ENCODE data around the gene GP9. TPM values are rescaled to one million over a fixed set of nuclear protein-coding genes. Genes with fewer than 3 reads are reported as not detected.

Gene GP9
- total and polyA plus RNA-seq, 2 donors from 2014 or later = 0.49 TPM; not detected in 1

DNA sequence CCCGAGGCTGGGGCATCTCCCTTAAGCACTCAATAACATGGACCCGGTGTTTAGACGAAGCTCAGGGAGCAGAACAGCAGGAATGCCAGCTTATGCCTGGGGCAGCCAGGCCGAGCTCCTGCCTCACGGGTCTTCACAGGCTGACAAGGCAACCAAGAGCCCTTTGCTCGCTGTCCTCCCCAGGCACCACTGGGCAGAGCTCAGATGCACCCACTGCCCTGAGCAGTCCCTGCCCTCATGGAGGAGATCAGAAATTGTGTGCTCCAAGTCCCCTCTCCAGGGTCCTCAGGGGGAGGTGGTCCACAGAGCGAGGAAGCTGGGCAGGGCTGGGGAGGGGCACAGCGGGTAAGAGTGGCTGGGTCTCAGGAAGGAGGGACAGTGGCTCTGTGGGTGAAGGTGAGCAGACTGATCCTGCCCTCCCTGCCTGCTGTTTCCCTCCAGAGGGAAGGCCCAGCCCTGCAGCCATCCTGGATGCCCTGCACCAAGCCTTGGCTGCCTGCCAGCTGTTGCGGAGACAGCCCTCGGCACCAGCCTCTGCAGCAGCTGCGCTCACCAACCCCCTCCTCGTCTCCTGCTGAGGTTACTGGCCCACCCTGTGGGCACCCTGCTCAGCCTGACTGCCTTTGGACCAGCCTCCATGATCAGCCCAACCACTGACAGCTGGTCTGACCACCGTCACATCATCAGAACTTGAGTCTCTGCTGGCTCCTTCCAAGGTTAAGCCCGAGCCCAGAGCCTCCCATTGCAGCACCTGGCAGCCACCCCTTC lies 21.1 kb upstream of the GP9 start:
- no peak overlapping the region for H3K4me3 ChIP-seq (ENCODE audit: low read length in 3 of 3)
- no peak overlapping the region for H3K9ac ChIP-seq (ENCODE audit: low read length in 3 of 3)
- peak in 4 of 5 donors; percentile 38 to 72 (median 59) for DNase-seq
- no peaks in the 10 kb centered on the region for H3K36me3 ChIP-seq (ENCODE audit: control insufficient read depth in 2 of 3, insufficient read depth in 3 of 3, low read length in 3 of 3)
- H3K9me3 ChIP-seq (ENCODE audit: control insufficient read depth in 2 of 3, insufficient read depth in 1 of 3, low read length in 3 of 3) = no peaks in the 10 kb centered on the region
- TF ChIP-seq, protein P1, sequence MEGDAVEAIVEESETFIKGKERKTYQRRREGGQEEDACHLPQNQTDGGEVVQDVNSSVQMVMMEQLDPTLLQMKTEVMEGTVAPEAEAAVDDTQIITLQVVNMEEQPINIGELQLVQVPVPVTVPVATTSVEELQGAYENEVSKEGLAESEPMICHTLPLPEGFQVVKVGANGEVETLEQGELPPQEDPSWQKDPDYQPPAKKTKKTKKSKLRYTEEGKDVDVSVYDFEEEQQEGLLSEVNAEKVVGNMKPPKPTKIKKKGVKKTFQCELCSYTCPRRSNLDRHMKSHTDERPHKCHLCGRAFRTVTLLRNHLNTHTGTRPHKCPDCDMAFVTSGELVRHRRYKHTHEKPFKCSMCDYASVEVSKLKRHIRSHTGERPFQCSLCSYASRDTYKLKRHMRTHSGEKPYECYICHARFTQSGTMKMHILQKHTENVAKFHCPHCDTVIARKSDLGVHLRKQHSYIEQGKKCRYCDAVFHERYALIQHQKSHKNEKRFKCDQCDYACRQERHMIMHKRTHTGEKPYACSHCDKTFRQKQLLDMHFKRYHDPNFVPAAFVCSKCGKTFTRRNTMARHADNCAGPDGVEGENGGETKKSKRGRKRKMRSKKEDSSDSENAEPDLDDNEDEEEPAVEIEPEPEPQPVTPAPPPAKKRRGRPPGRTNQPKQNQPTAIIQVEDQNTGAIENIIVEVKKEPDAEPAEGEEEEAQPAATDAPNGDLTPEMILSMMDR (IDR thresholded peaks at IDR 0.05; ENCODE audit: borderline replicate concordance, extremely low read depth, insufficient read depth) = no peak
- FAIRE-seq = no peak
- H3K27ac ChIP-seq (ENCODE audit: low read depth in 2 of 2, low read length in 2 of 2) = no peak overlapping the region
- no peaks in the 10 kb centered on the region for H3K27me3 ChIP-seq (ENCODE audit: control insufficient read depth, insufficient read depth, low read length)
- H3K4me1 ChIP-seq (ENCODE audit: control insufficient read depth in 2 of 3, insufficient read depth in 2 of 3, low read depth in 1 of 3, low read length in 3 of 3) = no peaks in the 10 kb centered on the region
- intact Hi-C loops (cut with DNase I) = no loop called here

DNA sequence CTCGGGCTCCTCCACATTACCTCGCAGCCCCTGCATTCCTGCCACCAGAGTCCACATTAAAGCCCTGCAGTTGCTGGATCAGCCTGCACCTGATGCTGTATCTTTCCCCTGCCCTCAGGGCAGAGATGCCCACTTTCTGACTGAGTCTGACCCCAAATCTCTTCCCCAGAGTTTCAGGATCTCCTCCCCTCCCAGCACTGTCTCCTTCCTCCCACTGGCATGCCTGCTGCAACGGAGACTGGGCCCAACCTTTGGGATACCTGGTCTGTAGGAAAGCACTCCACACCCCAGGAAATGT lies 20.6 kb upstream of the GP9 start:
- DNase-seq (no peak), FAIRE-seq (no peak)
- no peak overlapping the region for H3K9ac ChIP-seq (ENCODE audit: low read length in 3 of 3)

DNA sequence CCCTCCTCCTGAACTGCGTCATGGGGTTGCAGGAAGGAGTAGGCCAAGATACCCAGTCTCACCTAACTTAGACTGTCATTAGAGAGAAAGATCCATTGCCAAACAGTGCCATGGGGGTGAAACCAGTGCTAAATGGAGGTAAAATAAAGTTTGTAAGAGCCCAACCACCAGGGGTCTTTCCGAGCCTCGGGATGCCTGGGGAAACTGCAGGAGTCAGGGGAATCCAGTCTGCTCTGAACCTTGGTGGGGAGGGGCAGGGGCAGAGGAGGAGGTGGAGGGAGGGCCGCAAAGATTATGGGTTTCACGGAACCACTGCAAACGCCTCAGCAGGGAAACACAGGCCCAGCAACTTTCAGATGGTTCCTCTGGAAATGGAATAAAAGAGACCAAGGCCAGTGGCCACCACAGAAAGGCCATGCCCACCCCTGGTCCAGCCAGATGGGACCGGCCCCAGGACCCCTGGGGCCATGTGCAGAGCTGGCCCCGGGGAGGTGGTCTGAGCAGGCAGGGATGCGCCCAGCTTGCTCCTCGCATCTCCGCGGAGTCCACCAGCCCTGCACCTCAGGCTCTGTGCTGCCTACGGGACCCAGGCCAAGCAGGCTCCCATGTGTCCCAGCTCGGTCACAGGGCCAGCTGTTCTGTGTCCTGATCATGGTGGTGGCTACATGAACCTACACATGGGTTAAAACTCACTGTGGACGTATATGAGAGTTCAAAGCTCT lies 19.8 kb upstream of the GP9 start:
- H3K27me3 ChIP-seq (ENCODE audit: control insufficient read depth, insufficient read depth, low read length) = no peaks in the 10 kb centered on the region
- no peaks in the 10 kb centered on the region for H3K4me1 ChIP-seq (ENCODE audit: control insufficient read depth in 2 of 3, insufficient read depth in 2 of 3, low read depth in 1 of 3, low read length in 3 of 3)
- DNase-seq (peak in 1 of 5 donors; percentile 29), FAIRE-seq (no peak)
- no peak overlapping the region for H3K4me3 ChIP-seq (ENCODE audit: low read length in 3 of 3)
- intact Hi-C loops (cut with DNase I) = no loop called here
- no peak overlapping the region for H3K27ac ChIP-seq (ENCODE audit: low read depth in 2 of 2, low read length in 2 of 2)
- H3K36me3 ChIP-seq (ENCODE audit: control insufficient read depth in 2 of 3, insufficient read depth in 3 of 3, low read length in 3 of 3) = no peaks in the 10 kb centered on the region
- no peaks in the 10 kb centered on the region for H3K9me3 ChIP-seq (ENCODE audit: control insufficient read depth in 2 of 3, insufficient read depth in 1 of 3, low read length in 3 of 3)
- H3K9ac ChIP-seq (ENCODE audit: low read length in 3 of 3) = no peak overlapping the region
- TF ChIP-seq, protein P1 (IDR thresholded peaks at IDR 0.05; ENCODE audit: borderline replicate concordance, extremely low read depth, insufficient read depth) = no peak

More for the DNA sequence above, 20.6 kb upstream of the GP9 start:
- intact Hi-C loops (cut with DNase I) = no loop called here
- H3K4me1 ChIP-seq (ENCODE audit: control insufficient read depth in 2 of 3, insufficient read depth in 2 of 3, low read depth in 1 of 3, low read length in 3 of 3) = no peaks in the 10 kb centered on the region
- no peaks in the 10 kb centered on the region for H3K36me3 ChIP-seq (ENCODE audit: control insufficient read depth in 2 of 3, insufficient read depth in 3 of 3, low read length in 3 of 3)
- no peak overlapping the region for H3K27ac ChIP-seq (ENCODE audit: low read depth in 2 of 2, low read length in 2 of 2)
- TF ChIP-seq, protein P1 (IDR thresholded peaks at IDR 0.05; ENCODE audit: borderline replicate concordance, extremely low read depth, insufficient read depth) = no peak
- no peaks in the 10 kb centered on the region for H3K27me3 ChIP-seq (ENCODE audit: control insufficient read depth, insufficient read depth, low read length)
- H3K9me3 ChIP-seq (ENCODE audit: control insufficient read depth in 2 of 3, insufficient read depth in 1 of 3, low read length in 3 of 3) = no peaks in the 10 kb centered on the region
- no peak overlapping the region for H3K4me3 ChIP-seq (ENCODE audit: low read length in 3 of 3)

All from kidney (tissue), 14 donors.